HG03432 (cell line): ENCODE results near the gene LIX1L.

Experiments used
- ATAC-seq: cut with Tn5 transposase; IDR thresholded peaks from one replicate; pipeline ENCODE4 v1.9.1; 2021; ENCODE audit warnings: mild to moderate bottlenecking, moderate library complexity; ENCODE audit not compliant: unreplicated experiment

Gene LIX1L

GRCh38 chr1:145957443-145958319 is at the start of gene LIX1L:
LIX1L (minus strand) TSS chr1:145958017; CDS start chr1:145957927, 90 bp downstream.
- peak; percentile 89 for ATAC-seq

GRCh38 chr1:146001709-146002108 is 43.9 kb upstream of the LIX1L start:
- no peak for ATAC-seq

- ATAC-seq: no peak
Measured at GRCh38 chr1:145999321-146000024, 41.7 kb upstream of the LIX1L start.

GRCh38 chr1:145997718-145998023 is 39.9 kb upstream of the LIX1L start:
- ATAC-seq: no peak

GRCh38 chr1:145997016-145997717 is 39.4 kb upstream of the LIX1L start:
- peak; percentile 31 for ATAC-seq

- peak; percentile 94 for ATAC-seq
Measured at GRCh38 chr1:145996433-145997015, 38.7 kb upstream of the LIX1L start, which contains the start of gene TXNIP. TXNIP (minus strand) TSS chr1:145996579; CDS start chr1:145996266, 313 bp downstream.

- ATAC-seq: no peak
Measured at GRCh38 chr1:145995964-145996432, 38.2 kb upstream of the LIX1L start.

GRCh38 chr1:145995148-145995881 is 37.5 kb upstream of the LIX1L start:
- ATAC-seq: no peak

GRCh38 chr1:145994391-145995120 is 36.7 kb upstream of the LIX1L start:
- ATAC-seq: no peak

- ATAC-seq: no peak
Measured at GRCh38 chr1:145993618-145994390, 36.0 kb upstream of the LIX1L start.

GRCh38 chr1:145992958-145993617 is 35.3 kb upstream of the LIX1L start:
- no peak for ATAC-seq

- ATAC-seq: no peak
Measured at GRCh38 chr1:145992502-145992936, 34.7 kb upstream of the LIX1L start.

- ATAC-seq: no peak
Measured at GRCh38 chr1:145991735-145992412, 34.1 kb upstream of the LIX1L start.

GRCh38 chr1:145990249-145990855 is 32.5 kb upstream of the LIX1L start:
- no peak for ATAC-seq

GRCh38 chr1:145988773-145989172 is 31.0 kb upstream of the LIX1L start:
- ATAC-seq: no peak

- ATAC-seq: no peak
Measured at GRCh38 chr1:145987926-145988325, 30.1 kb upstream of the LIX1L start.

- no peak for ATAC-seq
Measured at GRCh38 chr1:145986551-145986950, 28.7 kb upstream of the LIX1L start.
